GM23338 (cell line): ENCODE data around the gene SFXN5. TPM values are rescaled to one million over a fixed set of nuclear protein-coding genes. Genes with fewer than 3 reads are reported as not detected.

Experiments
- ATAC-seq: fragments of 200-7000 bp; cut with Tn5 transposase; 3 replicates; pipeline ENCODE4 v1.9.1; 2020
- DNase-seq: peaks from one replicate; pipeline ENCODE4 v3.0.0-alpha.2; 2015; ENCODE audit warnings: low spot score
- H2AFZ ChIP-seq: fragments of 200-600 bp; sonication (generic); 2 replicates; pipeline ENCODE4 v1.8.0; 2016; ENCODE audit warnings: antibody characterized with exemption, mild to moderate bottlenecking, moderate library complexity
- H3F3A ChIP-seq: fragments of 200-600 bp; sonication (generic); replicated peaks from 2 replicates; pipeline ENCODE4 v1.8.0; 2017; ENCODE audit warnings: antibody characterized with exemption, mixed run types, low read depth
- H3K27ac ChIP-seq: fragments of 200-600 bp; sonication (generic); 2 replicates; pipeline ENCODE4 v1.6.1; 2016; ENCODE audit warnings: low read depth
- H3K27me3 ChIP-seq: fragments of 200-600 bp; sonication (generic); 2 replicates; pipeline ENCODE4 v1.8.0; 2016; ENCODE audit warnings: mild to moderate bottlenecking, mixed run types, moderate library complexity; ENCODE audit not compliant: insufficient read depth
- H3K36me3 ChIP-seq: fragments of 200-600 bp; sonication (generic); 2 replicates; pipeline ENCODE4 v1.8.0; 2016; ENCODE audit warnings: mild to moderate bottlenecking; ENCODE audit not compliant: insufficient read depth
- H3K4me1 ChIP-seq: fragments of 200-600 bp; sonication (generic); 2 replicates; pipeline ENCODE4 v1.8.0; 2016; ENCODE audit warnings: mild to moderate bottlenecking, moderate library complexity; ENCODE audit not compliant: insufficient read depth
- H3K4me2 ChIP-seq: fragments of 200-600 bp; sonication (generic); 2 replicates; pipeline ENCODE4 v1.7.1; 2017; ENCODE audit warnings: mixed run types
- H3K4me3 ChIP-seq: fragments of 200-600 bp; sonication (generic); 2 replicates; pipeline ENCODE4 v1.6.1; 2016; ENCODE audit warnings: mixed run types
- H3K79me2 ChIP-seq: fragments of 200-600 bp; sonication (generic); replicated peaks from 2 replicates; pipeline ENCODE4 v1.8.0; 2017; ENCODE audit warnings: mild to moderate bottlenecking; ENCODE audit not compliant: insufficient read depth
- H3K9me2 ChIP-seq: fragments of 200-600 bp; sonication (generic); 2 replicates; pipeline ENCODE4 v1.8.0; 2017; ENCODE audit not compliant: insufficient read depth
- H4K20me1 ChIP-seq: fragments of 200-600 bp; sonication (generic); replicated peaks from 2 replicates; pipeline ENCODE4 v1.8.0; 2017; ENCODE audit warnings: mild to moderate bottlenecking; ENCODE audit not compliant: insufficient read depth
- H3K27ac Mint-ChIP-seq: 2 replicates; pipeline ENCODE4 v1.8.0; 2020; ENCODE audit warnings: inconsistent platforms, mild to moderate bottlenecking, moderate library complexity, mixed read lengths
- H3K27me3 Mint-ChIP-seq: 3 replicates; pipeline ENCODE4 v1.8.0; 2022; ENCODE audit warnings: low read depth, mild to moderate bottlenecking, moderate library complexity, mixed read lengths, inconsistent platforms; ENCODE audit not compliant: insufficient read depth, poor library complexity
- H3K36me3 Mint-ChIP-seq: 3 replicates; pipeline ENCODE4 v1.8.0; 2021; ENCODE audit warnings: low read depth, mild to moderate bottlenecking, inconsistent platforms, moderate library complexity, mixed read lengths
- H3K4me1 Mint-ChIP-seq: 3 replicates; pipeline ENCODE4 v1.8.0; 2020; ENCODE audit warnings: mild to moderate bottlenecking, inconsistent platforms, mixed read lengths
- H3K4me3 Mint-ChIP-seq: 3 replicates; pipeline ENCODE4 v1.8.0; 2021; ENCODE audit warnings: moderate library complexity, mild to moderate bottlenecking, inconsistent platforms, mixed read lengths
- H3K9me3 Mint-ChIP-seq: 3 replicates; pipeline ENCODE4 v1.8.0; 2020; ENCODE audit warnings: moderate library complexity, mild to moderate bottlenecking, inconsistent platforms, mixed read lengths
- CREB1 ChIP-seq: fragments of 250-450 bp; sonication (Bioruptor Pico); IDR thresholded peaks from 2 replicates; pipeline ENCODE4 v1.5.0; 2020; ENCODE audit warnings: low read depth, mild to moderate bottlenecking, moderate library complexity
- EZH2 ChIP-seq: fragments of 200-600 bp; sonication (generic); IDR thresholded peaks from one replicate; pipeline ENCODE4 v1.8.0; 2017; ENCODE audit warnings: antibody characterized with exemption, mild to moderate bottlenecking, low read depth; ENCODE audit not compliant: unreplicated experiment
- EZH2phosphoT487 ChIP-seq: fragments of 200-600 bp; sonication (generic); IDR thresholded peaks from one replicate; pipeline ENCODE4 v1.8.1; 2018; ENCODE audit warnings: antibody characterized with exemption; ENCODE audit not compliant: unreplicated experiment
- JUNB ChIP-seq: IDR thresholded peaks from one replicate; pipeline ENCODE4 v1.6.1; 2016; ENCODE audit warnings: antibody characterized with exemption; ENCODE audit not compliant: unreplicated experiment
- NANOG ChIP-seq: IDR thresholded peaks from 2 replicates; pipeline ENCODE4 v1.6.1; 2016; ENCODE audit warnings: antibody characterized with exemption, borderline replicate concordance
- POLR2AphosphoS5 ChIP-seq: IDR thresholded peaks from 2 replicates; pipeline ENCODE4 v1.6.1; 2016; ENCODE audit warnings: antibody characterized with exemption, low read depth
- STAT1 ChIP-seq: IDR thresholded peaks from one replicate; pipeline ENCODE4 v1.6.1; 2016; ENCODE audit warnings: antibody characterized with exemption; ENCODE audit not compliant: unreplicated experiment
- ZNF114 ChIP-seq: fragments of 250-450 bp; sonication (Bioruptor Pico); IDR thresholded peaks from 2 replicates; pipeline ENCODE4 v1.5.0; 2020; ENCODE audit warnings: mild to moderate bottlenecking, moderate library complexity
- ZNF331 ChIP-seq: fragments of 250-450 bp; sonication (Bioruptor Pico); IDR thresholded peaks from 2 replicates; pipeline ENCODE4 v1.5.0; 2020; ENCODE audit warnings: low read depth, mild to moderate bottlenecking, moderate library complexity
- polyA plus RNA-seq: library from polyadenylated mRNA; unstranded; fragments of >200 nt; fragmentation: Nextera tagmentation; extraction: Ambion mirVana; gene quantifications from 2 replicates; pipeline ENCODE4 v1.2.1, GENCODE V29; 2016
- total RNA-seq: library from RNA; depleted of rRNA; stranded (reverse); fragments of >200 nt; shearing (Covaris generic); gene quantifications from 2 replicates; pipeline ENCODE4 v1.2.3, GENCODE V29; 2014
- TF ChIP-seq, protein P1 (sequence below): fragments of 250-450 bp; sonication (Bioruptor Pico); IDR thresholded peaks from 2 replicates; pipeline ENCODE4 v1.5.0; 2020; ENCODE audit warnings: mild to moderate bottlenecking, moderate library complexity
- TF ChIP-seq, protein P2 (sequence below): IDR thresholded peaks from 2 replicates; pipeline ENCODE4 v1.6.1; 2016; ENCODE audit warnings: antibody characterized with exemption
- TF ChIP-seq, protein P3 (sequence below): IDR thresholded peaks from one replicate; pipeline ENCODE4 v1.6.1; 2018; ENCODE audit warnings: antibody characterized with exemption; ENCODE audit not compliant: unreplicated experiment
- TF ChIP-seq, protein P4 (sequence below), 2 experiments: fragments of 200-600 bp in 1 of 2; sonication (generic) in 1 of 2; conservative IDR thresholded peaks; 2 replicates each; pipeline versions ENCODE4 v1.5.1 to v1.6.1; 2016 to 2017; ENCODE audit warnings: antibody characterized with exemption in 2 of 2, low read depth in 2 of 2, mild to moderate bottlenecking in 2 of 2, moderate library complexity in 1 of 2

The SFXN5 gene
- total and polyA plus RNA-seq, 2 experiments from 2014 or later, result 23.6 to 25.8 TPM

DNA sequence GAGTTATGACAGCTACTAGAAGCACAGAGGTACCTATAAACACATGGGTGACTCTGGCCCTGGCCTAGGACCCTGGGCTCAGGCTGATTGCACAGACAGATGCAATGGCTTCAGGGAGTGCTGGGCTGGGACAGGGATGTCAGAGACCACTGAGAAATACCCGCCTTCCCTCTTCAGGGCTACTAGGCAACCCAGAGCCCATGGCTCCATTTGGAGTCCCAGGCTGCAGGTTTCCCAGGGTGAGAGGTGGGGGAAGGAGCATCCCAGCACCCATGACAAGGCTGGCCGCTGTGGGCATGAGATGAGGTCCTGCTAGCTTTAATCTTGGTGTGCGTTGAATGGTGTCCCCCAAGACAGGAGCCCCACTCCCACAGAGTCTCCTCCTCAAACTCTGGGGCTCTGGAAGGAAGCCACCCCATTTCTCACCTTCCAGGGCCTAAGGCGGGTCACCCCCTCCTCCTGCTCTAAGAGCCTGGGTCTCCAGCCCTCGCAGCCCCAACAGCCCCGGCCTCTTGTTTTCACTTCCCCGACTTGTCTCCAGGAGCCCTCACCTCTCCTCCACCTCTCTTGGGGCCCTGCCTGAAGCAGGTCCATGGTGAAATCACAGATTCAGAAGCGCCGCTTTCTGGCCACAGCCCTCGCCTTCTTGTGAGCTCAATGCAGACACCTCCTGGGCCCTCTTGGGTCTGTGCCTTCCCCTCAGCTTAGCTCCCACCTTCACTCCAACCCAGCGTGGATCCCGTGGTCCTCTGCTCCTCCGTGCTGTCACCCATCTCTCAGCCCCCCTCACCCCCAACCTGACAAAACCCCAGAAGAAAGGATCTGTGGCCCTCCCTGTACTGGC is 112.7 kb downstream of the SFXN5 start:
- H3K4me1 ChIP-seq, result peaks cover 17% of the 10 kb centered on the region; the same call in 1 of the 2 replicates
- H2AFZ ChIP-seq, result no peak overlapping the region
- Mint-ChIP-seq H3K36me3 (peaks cover 14% of the 10 kb centered on the region), H3K4me3 (no peak overlapping the region), H3K9me3 (no peaks in the 10 kb centered on the region), H3K4me1 (peaks cover 42% of the 10 kb centered on the region), H3K27me3 (peaks cover 40% of the 10 kb centered on the region), H3K27ac (no peak overlapping the region)
- H3K9me2 ChIP-seq, result 0 out of 2 replicates have a peak, but pooled peaks cover 3% of the 10 kb centered on the region
- no peak overlapping the region for H3K4me3 ChIP-seq
- H3K27ac ChIP-seq, result no peak overlapping the region
- no peaks in the 10 kb centered on the region for H4K20me1 ChIP-seq
- H3F3A ChIP-seq, result no peaks in the 10 kb centered on the region
- DNase-seq, result no peak
- ATAC-seq, result no peak
- TF ChIP-seq, protein P1, sequence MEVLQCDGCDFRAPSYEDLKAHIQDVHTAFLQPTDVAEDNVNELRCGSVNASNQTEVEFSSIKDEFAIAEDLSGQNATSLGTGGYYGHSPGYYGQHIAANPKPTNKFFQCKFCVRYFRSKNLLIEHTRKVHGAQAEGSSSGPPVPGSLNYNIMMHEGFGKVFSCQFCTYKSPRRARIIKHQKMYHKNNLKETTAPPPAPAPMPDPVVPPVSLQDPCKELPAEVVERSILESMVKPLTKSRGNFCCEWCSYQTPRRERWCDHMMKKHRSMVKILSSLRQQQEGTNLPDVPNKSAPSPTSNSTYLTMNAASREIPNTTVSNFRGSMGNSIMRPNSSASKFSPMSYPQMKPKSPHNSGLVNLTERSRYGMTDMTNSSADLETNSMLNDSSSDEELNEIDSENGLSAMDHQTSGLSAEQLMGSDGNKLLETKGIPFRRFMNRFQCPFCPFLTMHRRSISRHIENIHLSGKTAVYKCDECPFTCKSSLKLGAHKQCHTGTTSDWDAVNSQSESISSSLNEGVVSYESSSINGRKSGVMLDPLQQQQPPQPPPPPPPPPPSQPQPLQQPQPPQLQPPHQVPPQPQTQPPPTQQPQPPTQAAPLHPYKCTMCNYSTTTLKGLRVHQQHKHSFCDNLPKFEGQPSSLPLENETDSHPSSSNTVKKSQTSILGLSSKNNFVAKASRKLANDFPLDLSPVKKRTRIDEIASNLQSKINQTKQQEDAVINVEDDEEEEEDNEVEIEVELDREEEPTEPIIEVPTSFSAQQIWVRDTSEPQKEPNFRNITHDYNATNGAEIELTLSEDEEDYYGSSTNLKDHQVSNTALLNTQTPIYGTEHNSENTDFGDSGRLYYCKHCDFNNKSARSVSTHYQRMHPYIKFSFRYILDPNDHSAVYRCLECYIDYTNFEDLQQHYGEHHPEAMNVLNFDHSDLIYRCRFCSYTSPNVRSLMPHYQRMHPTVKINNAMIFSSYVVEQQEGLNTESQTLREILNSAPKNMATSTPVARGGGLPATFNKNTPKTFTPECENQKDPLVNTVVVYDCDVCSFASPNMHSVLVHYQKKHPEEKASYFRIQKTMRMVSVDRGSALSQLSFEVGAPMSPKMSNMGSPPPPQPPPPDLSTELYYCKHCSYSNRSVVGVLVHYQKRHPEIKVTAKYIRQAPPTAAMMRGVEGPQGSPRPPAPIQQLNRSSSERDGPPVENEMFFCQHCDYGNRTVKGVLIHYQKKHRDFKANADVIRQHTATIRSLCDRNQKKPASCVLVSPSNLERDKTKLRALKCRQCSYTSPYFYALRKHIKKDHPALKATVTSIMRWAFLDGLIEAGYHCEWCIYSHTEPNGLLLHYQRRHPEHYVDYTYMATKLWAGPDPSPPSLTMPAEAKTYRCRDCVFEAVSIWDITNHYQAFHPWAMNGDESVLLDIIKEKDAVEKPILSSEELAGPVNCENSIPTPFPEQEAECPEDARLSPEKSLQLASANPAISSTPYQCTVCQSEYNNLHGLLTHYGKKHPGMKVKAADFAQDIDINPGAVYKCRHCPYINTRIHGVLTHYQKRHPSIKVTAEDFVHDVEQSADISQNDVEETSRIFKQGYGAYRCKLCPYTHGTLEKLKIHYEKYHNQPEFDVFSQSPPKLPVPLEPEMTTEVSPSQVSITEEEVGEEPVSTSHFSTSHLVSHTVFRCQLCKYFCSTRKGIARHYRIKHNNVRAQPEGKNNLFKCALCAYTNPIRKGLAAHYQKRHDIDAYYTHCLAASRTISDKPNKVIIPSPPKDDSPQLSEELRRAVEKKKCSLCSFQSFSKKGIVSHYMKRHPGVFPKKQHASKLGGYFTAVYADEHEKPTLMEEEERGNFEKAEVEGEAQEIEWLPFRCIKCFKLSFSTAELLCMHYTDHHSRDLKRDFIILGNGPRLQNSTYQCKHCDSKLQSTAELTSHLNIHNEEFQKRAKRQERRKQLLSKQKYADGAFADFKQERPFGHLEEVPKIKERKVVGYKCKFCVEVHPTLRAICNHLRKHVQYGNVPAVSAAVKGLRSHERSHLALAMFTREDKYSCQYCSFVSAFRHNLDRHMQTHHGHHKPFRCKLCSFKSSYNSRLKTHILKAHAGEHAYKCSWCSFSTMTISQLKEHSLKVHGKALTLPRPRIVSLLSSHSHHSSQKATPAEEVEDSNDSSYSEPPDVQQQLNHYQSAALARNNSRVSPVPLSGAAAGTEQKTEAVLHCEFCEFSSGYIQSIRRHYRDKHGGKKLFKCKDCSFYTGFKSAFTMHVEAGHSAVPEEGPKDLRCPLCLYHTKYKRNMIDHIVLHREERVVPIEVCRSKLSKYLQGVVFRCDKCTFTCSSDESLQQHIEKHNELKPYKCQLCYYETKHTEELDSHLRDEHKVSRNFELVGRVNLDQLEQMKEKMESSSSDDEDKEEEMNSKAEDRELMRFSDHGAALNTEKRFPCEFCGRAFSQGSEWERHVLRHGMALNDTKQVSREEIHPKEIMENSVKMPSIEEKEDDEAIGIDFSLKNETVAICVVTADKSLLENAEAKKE, result no peak
- TF ChIP-seq ZNF331 (CRISPR knock-in tag) (no peak), NANOG (no peak), EZH2 (no peak), STAT1 (no peak), JUNB (no peak), ZNF114 (CRISPR knock-in tag) (no peak), CREB1 (CRISPR knock-in tag) (no peak), EZH2phosphoT487 (no peak), POLR2AphosphoS5 (no peak)
- TF ChIP-seq, protein P2, sequence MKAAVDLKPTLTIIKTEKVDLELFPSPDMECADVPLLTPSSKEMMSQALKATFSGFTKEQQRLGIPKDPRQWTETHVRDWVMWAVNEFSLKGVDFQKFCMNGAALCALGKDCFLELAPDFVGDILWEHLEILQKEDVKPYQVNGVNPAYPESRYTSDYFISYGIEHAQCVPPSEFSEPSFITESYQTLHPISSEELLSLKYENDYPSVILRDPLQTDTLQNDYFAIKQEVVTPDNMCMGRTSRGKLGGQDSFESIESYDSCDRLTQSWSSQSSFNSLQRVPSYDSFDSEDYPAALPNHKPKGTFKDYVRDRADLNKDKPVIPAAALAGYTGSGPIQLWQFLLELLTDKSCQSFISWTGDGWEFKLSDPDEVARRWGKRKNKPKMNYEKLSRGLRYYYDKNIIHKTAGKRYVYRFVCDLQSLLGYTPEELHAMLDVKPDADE, result no peak
- TF ChIP-seq, protein P3, sequence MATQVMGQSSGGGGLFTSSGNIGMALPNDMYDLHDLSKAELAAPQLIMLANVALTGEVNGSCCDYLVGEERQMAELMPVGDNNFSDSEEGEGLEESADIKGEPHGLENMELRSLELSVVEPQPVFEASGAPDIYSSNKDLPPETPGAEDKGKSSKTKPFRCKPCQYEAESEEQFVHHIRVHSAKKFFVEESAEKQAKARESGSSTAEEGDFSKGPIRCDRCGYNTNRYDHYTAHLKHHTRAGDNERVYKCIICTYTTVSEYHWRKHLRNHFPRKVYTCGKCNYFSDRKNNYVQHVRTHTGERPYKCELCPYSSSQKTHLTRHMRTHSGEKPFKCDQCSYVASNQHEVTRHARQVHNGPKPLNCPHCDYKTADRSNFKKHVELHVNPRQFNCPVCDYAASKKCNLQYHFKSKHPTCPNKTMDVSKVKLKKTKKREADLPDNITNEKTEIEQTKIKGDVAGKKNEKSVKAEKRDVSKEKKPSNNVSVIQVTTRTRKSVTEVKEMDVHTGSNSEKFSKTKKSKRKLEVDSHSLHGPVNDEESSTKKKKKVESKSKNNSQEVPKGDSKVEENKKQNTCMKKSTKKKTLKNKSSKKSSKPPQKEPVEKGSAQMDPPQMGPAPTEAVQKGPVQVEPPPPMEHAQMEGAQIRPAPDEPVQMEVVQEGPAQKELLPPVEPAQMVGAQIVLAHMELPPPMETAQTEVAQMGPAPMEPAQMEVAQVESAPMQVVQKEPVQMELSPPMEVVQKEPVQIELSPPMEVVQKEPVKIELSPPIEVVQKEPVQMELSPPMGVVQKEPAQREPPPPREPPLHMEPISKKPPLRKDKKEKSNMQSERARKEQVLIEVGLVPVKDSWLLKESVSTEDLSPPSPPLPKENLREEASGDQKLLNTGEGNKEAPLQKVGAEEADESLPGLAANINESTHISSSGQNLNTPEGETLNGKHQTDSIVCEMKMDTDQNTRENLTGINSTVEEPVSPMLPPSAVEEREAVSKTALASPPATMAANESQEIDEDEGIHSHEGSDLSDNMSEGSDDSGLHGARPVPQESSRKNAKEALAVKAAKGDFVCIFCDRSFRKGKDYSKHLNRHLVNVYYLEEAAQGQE, result no peak
- TF ChIP-seq, protein P4, sequence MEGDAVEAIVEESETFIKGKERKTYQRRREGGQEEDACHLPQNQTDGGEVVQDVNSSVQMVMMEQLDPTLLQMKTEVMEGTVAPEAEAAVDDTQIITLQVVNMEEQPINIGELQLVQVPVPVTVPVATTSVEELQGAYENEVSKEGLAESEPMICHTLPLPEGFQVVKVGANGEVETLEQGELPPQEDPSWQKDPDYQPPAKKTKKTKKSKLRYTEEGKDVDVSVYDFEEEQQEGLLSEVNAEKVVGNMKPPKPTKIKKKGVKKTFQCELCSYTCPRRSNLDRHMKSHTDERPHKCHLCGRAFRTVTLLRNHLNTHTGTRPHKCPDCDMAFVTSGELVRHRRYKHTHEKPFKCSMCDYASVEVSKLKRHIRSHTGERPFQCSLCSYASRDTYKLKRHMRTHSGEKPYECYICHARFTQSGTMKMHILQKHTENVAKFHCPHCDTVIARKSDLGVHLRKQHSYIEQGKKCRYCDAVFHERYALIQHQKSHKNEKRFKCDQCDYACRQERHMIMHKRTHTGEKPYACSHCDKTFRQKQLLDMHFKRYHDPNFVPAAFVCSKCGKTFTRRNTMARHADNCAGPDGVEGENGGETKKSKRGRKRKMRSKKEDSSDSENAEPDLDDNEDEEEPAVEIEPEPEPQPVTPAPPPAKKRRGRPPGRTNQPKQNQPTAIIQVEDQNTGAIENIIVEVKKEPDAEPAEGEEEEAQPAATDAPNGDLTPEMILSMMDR (conservative IDR thresholded peaks at IDR 0.05; ENCODE audit: low read depth in 2 of 2), result no peak
- no peaks in the 10 kb centered on the region for H3K27me3 ChIP-seq
- H3K79me2 ChIP-seq, result no peaks in the 10 kb centered on the region
- no peak overlapping the region for H3K4me2 ChIP-seq
- H3K36me3 ChIP-seq, result no peaks in the 10 kb centered on the region; the same call in 1 of the 2 replicates
